Keratinocyte (primary cell): Measurements from ENCODE around the gene CALHM6. TPM values are rescaled to one million over a fixed set of nuclear protein-coding genes. Genes with fewer than 3 reads are reported as not detected.
A peak's percentile ranks its signal among the peaks of the same experiment; 100 is the strongest.

Experiments used
- DNase-seq: peaks from one replicate; pipeline ENCODE4 v3.0.0-alpha.2; 2011; ENCODE audit warnings: low read depth, missing footprints, low spot score
- FAIRE-seq: peaks from 2 replicates; lab custom pipeline; 2011; peaks lifted over from hg19 to GRCh38; lab: Jason Lieb, UNC
- H2AFZ ChIP-seq: 2 replicates; pipeline ENCODE4 v1.6.0; 2012; ENCODE audit warnings: low read length, control low read depth, inconsistent platforms; ENCODE audit not compliant: control insufficient read depth
- H3K27ac ChIP-seq: 2 replicates; pipeline ENCODE4 v1.5.1; 2011; ENCODE audit warnings: low read length; ENCODE audit not compliant: control insufficient read depth, insufficient read depth
- H3K27me3 ChIP-seq: 3 replicates; pipeline ENCODE4 v1.6.0; 2011; ENCODE audit warnings: low read length; ENCODE audit not compliant: control insufficient read depth, insufficient read depth; ENCODE audit errors: extremely low read depth
- H3K36me3 ChIP-seq, 2 experiments: 2 replicates in 1 of 2; 3 replicates in 1 of 2; pipeline ENCODE4 v1.5.1; 2011; ENCODE audit warnings: low read length in 2 of 2, mild to moderate bottlenecking in 1 of 2; ENCODE audit not compliant: control insufficient read depth in 2 of 2, insufficient read depth in 2 of 2; ENCODE audit errors: extremely low read depth in 1 of 2
- H3K4me1 ChIP-seq: 3 replicates; pipeline ENCODE4 v1.5.1; 2011; ENCODE audit warnings: low read length; ENCODE audit not compliant: control insufficient read depth, insufficient read depth; ENCODE audit errors: extremely low read depth
- H3K4me2 ChIP-seq: 3 replicates; pipeline ENCODE4 v1.6.0; 2011; ENCODE audit warnings: low read depth, low read length; ENCODE audit not compliant: control insufficient read depth, insufficient read depth; ENCODE audit errors: extremely low read depth
- H3K4me3 ChIP-seq, 3 experiments: fragments of 200-600 bp in 1 of 3; sonication (generic) in 1 of 3; 2 replicates in 2 of 3; 3 replicates in 1 of 3; pipeline ENCODE4 v1.5.1; 2011 to 2016; ENCODE audit warnings: low read length in 3 of 3, mild to moderate bottlenecking in 3 of 3, control low read depth in 2 of 3, inconsistent platforms in 1 of 3, low read depth in 1 of 3, mixed read lengths in 1 of 3, mixed run types in 1 of 3, moderate library complexity in 1 of 3; ENCODE audit not compliant: control insufficient read depth in 2 of 3, insufficient read depth in 2 of 3; ENCODE audit errors: extremely low read depth in 1 of 3
- H3K79me2 ChIP-seq: 2 replicates; pipeline ENCODE4 v1.6.0; 2012; ENCODE audit warnings: low read length; ENCODE audit not compliant: control insufficient read depth, insufficient read depth
- H3K9ac ChIP-seq: 3 replicates; pipeline ENCODE4 v1.6.0; 2011; ENCODE audit warnings: low read length; ENCODE audit not compliant: control insufficient read depth, insufficient read depth; ENCODE audit errors: extremely low read depth
- H3K9me1 ChIP-seq: 3 replicates; pipeline ENCODE4 v1.6.0; 2011; ENCODE audit warnings: low read length; ENCODE audit not compliant: control insufficient read depth, insufficient read depth; ENCODE audit errors: extremely low read depth
- H3K9me3 ChIP-seq: 2 replicates; pipeline ENCODE4 v1.5.1; 2012; ENCODE audit warnings: low read depth, low read length; ENCODE audit not compliant: control insufficient read depth
- H4K20me1 ChIP-seq: 3 replicates; pipeline ENCODE4 v1.6.0; 2011; ENCODE audit warnings: low read length; ENCODE audit not compliant: control insufficient read depth, insufficient read depth; ENCODE audit errors: extremely low read depth
- CTCF ChIP-seq, 3 experiments: IDR thresholded peaks in 1 of 3; conservative IDR thresholded peaks in 1 of 3; optimal IDR thresholded peaks in 1 of 3; 2 replicates in 2 of 3; 3 replicates in 1 of 3; pipeline versions ENCODE3 to v1.5.1; 2011; ENCODE audit warnings: low read length in 3 of 3, mild to moderate bottlenecking in 3 of 3, moderate library complexity in 2 of 3, control low read depth in 1 of 3, inconsistent platforms in 1 of 3; ENCODE audit not compliant: insufficient read depth in 2 of 3; ENCODE audit errors: extremely low read depth in 1 of 3
- EZH2 ChIP-seq: IDR thresholded peaks from one replicate; pipeline ENCODE4 v1.6.1; 2012; ENCODE audit warnings: inconsistent platforms, mild to moderate bottlenecking, low read length, moderate library complexity
- dilution Hi-C: fragments of 300-500 bp; cut with MboI; formaldehyde crosslinking; loops from one replicate; pipeline ENCODE4 v1.7.0; 2020; ENCODE audit warnings: low sequenced_read_pairs; ENCODE audit not compliant: extremely low pct_ligation_motif_present
- polyA plus RNA-seq, 5 experiments: library from polyadenylated mRNA; depleted of rRNA in 3 of 5; stranded (reverse) in 3 of 5; stranded (forward) in 1 of 5; unstranded in 1 of 5; fragments of >200 nt; gene quantifications; 1 replicate in 1 of 5; 2 replicates in 3 of 5; 3 replicates in 1 of 5; pipeline versions ENCODE4 v1.2.1 to v1.2.3, GENCODE V29; 2011 to 2012; ENCODE audit warnings: missing spikeins in 2 of 5, low read depth in 1 of 5, low replicate concordance in 1 of 5

The CALHM6 gene
- polyA plus RNA-seq, 1 donor (not counting 4 experiments of a cell fraction or from before 2014, with no cell fraction given): 0.47 TPM

DNA sequence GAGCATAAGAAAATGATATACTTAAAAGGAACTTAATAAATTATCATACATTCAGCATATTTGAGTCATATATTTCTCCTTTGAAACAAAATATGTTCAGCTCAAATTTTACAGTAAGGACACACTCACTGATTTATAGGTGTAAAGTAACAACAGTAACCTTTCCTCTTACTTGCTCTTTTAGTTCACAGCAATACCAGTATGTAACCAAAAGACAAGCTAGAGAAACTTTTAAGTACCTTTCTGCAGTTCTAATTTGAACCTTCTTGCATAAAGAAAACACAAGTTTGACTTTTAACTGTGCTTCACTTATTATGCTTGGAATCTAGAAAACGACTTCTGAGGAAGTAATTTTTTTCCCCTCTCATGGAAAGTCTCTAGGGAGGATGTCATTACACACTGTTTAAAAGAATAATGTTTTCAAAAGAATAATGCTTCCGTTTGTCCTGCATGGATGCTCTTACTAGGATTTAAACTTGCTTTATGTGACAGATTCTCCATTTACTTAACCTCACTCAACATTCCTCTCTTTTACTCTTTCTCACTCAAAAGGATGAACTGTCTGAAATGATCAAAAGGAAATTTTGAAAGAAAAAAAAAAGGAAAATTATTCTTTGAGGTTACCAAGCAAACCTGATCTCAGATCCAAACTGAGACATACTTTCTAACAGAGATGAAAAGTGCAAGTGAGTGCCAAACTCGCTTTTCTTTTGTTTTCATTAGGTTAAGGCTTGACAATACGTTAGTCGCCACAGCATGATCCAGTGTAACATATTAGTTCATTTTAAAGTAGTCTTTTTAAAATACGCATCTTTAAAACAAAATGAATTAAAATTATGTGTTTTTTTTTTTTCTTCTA, 22.4 kb upstream of the CALHM6 start:
- FAIRE-seq: no peak
- Histone ChIP-seq H3K27ac (no peak overlapping the region), H2AFZ (no peak overlapping the region), H3K4me2 (no peak overlapping the region), H3K79me2 (no peaks in the 10 kb centered on the region), H3K9me1 (no peaks in the 10 kb centered on the region), H3K27me3 (no peaks in the 10 kb centered on the region), H3K9me3 (no peaks in the 10 kb centered on the region), H3K36me3 (peaks cover 7 to 8% of the 10 kb centered on the region in 2 experiments), H3K9ac (no peak overlapping the region), H3K4me3 (no peak overlapping the region), H4K20me1 (no peaks in the 10 kb centered on the region), H3K4me1 (no peaks in the 10 kb centered on the region)
- no peak for DNase-seq
- dilution Hi-C loops: no loop called here
- no peak for TF ChIP-seq EZH2
- TF ChIP-seq CTCF (optimal IDR thresholded peaks at IDR 0.05 in 1 of 3, IDR thresholded peaks at IDR 0.05 in 1 of 3, conservative IDR thresholded peaks at IDR 0.05 in 1 of 3; ENCODE audit: extremely low read depth in 1 of 3, insufficient read depth in 2 of 3, low read length in 3 of 3): no peak

DNA sequence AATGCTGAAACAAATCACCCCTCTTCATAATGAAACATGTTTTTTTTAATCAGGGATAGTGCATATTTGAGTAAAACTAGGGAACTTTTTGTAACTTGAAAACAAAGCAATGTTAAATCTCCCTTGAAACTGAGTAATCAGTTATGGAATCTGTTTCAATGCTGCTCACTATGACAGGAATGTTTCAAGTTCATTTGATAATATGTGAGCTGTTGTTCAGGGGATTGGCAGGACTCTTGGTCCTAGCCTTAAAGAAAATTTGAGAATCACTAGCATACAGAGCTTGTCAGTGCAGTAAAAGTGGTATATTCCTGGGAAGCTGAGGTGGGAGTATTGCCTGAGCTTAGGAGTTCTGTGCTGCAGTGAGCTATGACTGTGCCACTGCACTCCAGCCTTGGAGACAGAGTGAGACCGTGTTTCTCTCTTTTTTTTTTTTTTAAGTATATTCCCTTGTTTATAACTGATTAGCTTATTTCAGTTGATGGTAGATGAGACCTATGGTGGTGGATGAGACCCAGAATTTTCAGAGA, 21.6 kb upstream of the CALHM6 start:
- Histone ChIP-seq H3K36me3 (peaks cover 7 to 8% of the 10 kb centered on the region in 2 experiments), H3K4me3 (no peak overlapping the region), H3K9ac (no peak overlapping the region), H3K9me3 (no peaks in the 10 kb centered on the region), H3K27me3 (no peaks in the 10 kb centered on the region), H3K4me1 (no peaks in the 10 kb centered on the region), H3K27ac (no peak overlapping the region), H3K4me2 (no peak overlapping the region), H4K20me1 (no peaks in the 10 kb centered on the region), H2AFZ (no peak overlapping the region), H3K9me1 (no peaks in the 10 kb centered on the region), H3K79me2 (no peaks in the 10 kb centered on the region)
- FAIRE-seq (peak; percentile 17), DNase-seq (no peak)
- dilution Hi-C loops: no loop called here
- TF ChIP-seq CTCF (optimal IDR thresholded peaks at IDR 0.05 in 1 of 3, IDR thresholded peaks at IDR 0.05 in 1 of 3, conservative IDR thresholded peaks at IDR 0.05 in 1 of 3; ENCODE audit: extremely low read depth in 1 of 3, insufficient read depth in 2 of 3, low read length in 3 of 3): no peak
- no peak for TF ChIP-seq EZH2
